Stimulated activated CD4-positive, alpha-beta T cell treated with anti-CD3 and anti-CD28 coated beads, Interleukin-4, amount 100 ng/mL, for 4 hours (primary cell): Measurements from ENCODE around the gene HPSE2.
"Not testable (repeated sequence)": the region's sequence is repeated elsewhere in the genome, so short reads cannot be mapped to it uniquely, and the experiment has no call there.

Experiments
- DNase-seq, 2 experiments: peaks; one replicate each; pipeline ENCODE4 v3.0.0-alpha.2; 2020

Gene HPSE2

DNA sequence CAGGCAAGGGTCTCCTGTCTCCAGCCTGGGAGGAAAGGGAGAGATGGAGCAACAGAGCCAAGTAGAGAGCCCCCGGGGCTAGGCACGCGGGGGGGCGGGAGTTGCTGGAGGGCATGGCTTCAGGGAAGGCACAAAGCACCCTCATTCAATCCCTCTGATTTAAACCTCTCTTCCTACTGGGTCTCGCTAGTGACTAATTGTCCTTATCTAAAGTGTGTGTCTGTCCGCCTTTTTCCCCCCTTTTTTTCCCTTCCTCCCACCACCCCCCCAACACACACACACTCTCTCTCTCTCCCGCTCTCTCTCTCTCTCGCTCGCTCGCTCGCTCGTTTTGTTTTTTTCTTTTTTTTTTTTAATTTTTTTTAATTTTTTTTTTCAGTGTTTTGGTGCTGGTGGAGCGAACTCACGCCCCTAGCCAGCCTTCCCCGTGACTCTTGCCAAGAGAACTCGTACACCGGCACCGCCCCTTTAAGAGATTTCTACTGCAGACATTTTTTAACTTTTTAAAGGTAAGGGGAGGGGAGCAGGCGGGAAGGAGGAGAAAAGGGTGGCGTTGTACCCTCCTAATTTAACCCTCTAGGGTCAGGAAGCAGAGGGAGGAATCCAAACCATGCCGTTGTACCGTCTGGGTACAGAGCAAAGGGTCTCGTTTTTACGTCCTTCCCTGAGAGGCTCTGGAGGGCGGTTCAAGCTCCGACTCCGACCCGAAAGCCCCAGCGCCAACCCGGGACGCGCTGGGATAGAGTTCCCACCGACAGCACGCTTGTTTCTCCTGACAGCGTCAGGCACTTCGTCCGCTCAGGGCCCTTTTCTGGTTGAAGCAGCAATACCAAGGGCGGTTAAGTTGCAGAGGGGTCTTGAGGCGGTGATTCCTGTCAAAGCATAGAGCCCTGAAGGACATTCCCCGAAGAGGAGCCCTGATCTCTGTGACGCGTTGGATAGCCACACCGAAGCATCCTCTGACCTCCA is at the start of gene HPSE2:
TSS of gene HPSE2 (minus strand) at position 195 of the 969 bp plus-strand sequence.
- no peak for DNase-seq

GRCh38 chr10:99280472-99280871 is 44.8 kb upstream of the HPSE2 start:
- DNase-seq: no peak

GRCh38 chr10:99279626-99280111 is 44.0 kb upstream of the HPSE2 start:
- no peak for DNase-seq

DNA sequence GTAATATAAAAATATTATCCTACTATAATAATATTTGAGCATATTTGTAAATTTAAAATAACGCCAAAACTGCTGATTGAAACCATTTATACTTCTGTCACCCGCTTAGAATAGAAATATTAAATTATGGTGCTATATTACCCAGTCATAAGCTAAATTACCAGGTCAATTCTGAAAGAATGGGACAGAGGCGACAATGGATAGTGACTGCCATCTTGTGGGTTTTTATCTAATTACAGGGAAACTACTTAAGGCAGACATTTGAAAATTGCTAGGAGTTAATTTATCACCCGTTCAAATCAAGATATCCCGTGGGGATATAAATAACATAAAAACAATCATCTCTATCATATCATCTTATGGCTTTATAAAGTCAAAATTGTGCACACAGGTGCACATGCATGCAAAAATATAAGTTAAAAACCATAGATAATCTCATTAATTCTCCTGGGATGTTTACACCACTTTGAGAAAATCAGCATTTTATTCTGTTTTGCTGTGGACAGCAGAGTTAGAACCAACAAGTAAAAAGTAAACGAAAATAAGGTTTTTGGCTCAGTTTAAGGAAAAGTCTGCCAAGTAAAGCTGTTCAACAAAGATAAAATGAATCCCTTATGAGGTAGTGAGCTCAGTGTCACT is 41.3 kb upstream of the HPSE2 start:
- DNase-seq: no peak

GRCh38 chr10:99266383-99266782 is 30.7 kb upstream of the HPSE2 start:
- DNase-seq: no peak

DNA sequence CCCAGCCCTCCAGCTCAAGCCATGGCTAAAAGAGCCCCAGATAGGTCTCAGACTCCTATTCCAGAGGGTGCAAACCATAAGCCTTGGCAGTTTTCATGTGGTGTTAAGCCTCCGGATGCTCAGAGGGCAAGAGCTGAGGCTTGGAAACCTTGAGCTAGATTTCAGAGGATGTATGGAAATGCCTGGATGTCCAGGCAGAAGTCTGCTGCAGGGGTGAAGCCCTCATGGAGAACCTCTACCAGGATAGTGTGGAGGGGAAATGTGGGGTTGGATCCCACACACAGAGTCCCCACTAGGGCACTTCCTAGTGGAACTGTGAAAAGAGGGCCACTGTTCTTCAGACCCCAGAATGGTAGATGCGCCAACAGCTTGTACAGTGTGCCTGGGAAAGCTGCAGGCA is 13.2 kb upstream of the HPSE2 start:
- no peak for DNase-seq

- not testable (repeated sequence) for DNase-seq
Measured at GRCh38 chr10:99247893-99248292, 12.2 kb upstream of the HPSE2 start.

DNA sequence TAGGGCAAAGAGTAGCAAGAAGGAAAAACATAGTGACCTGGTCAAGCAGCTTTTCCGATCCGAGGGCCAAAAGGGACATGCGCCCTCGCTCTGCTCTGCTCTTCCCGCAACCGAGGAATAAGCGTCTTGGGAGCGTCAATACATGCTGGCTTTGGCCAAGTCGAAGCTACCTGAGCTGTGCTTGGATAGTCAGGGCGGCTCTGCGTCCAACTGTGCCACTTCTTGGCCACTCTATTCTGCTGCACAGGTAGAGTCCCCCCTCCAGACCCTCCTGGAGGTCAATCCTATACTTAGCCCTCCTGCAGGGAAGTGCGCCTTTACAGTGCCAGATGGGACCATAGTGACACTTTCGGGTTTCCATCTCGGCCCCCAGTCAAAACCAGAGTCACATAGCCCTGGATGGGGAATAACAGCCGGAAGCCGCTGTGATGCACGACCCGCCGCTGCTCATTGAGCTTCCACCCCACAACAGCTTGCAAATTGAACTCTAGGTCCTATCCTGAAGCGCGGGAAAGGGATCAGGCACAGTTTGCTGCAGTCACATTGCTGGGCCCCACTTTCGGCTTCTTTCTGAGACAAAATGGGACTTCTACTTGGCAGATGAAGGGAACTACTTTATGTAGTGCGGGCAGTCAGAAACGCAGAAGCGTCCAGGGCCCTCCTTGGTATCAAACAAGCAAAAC is 1.1 kb upstream of the HPSE2 start:
- DNase-seq: no peak

DNA sequence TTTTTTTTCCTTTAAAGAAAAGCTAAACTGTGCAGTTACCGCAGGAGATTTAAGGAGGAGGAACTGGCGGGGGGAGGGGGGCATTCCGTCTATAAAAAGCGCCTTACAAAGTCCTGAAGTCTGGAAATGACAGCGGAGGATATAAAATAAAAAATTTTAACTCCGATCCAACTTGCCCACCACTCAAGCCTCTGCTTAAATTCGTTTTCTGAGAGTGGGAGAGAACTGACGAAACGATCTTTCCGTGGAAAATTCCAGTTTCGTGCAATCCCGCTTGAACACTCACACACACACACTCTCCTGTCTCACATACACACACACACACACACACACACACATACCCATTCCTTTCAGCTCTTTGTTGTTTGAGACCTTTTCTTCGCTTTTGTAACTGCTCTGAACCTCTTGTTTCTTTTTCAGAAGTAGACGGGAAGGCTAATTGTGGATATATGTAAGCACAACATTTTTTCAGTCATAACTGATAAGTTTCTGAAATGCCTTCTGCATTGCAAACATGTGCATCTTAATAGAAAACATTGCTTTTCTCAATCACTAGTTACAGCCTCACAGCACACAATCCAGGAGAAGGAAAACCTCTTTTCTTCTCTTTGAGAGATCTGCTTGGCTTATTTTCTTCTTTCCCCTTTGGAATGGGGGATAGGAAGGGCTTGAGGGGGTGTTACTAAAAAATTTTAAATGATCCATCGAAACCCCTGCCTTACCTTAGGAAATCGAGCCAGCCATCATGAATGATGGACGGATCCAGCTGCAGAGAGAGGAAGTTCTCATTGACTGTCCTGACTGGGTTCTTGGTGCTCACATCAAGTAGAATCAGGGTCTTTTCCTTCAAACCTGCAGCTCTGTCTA is 628 bp downstream of the HPSE2 start:
- no peak for DNase-seq

GRCh38 chr10:99234041-99234790 is 1.4 kb downstream of the HPSE2 start:
- DNase-seq: peak; percentile 17 to 20

DNA sequence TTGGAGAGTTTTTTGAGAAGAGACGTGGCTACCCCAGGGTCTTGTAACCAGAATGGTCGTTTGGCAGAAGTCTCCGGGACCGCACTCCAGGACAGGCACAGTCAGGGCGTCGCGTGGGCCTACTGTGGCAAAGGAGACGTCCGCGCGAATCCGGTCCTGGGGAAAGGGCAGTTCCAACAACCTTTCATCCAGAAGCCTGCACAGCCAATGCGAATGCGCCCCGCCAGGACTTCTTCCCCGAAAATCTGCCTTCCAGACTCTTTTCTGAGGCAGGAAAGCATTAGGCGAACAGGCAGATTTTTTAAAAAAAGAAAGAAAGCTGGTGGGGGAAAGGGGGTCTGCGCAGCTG is 2.0 kb downstream of the HPSE2 start:
- no peak for DNase-seq

- DNase-seq: no peak
Measured at GRCh38 chr10:99233000-99233688, 2.5 kb downstream of the HPSE2 start.

- DNase-seq: no peak
Measured at GRCh38 chr10:99232360-99232999, 3.2 kb downstream of the HPSE2 start.

DNA sequence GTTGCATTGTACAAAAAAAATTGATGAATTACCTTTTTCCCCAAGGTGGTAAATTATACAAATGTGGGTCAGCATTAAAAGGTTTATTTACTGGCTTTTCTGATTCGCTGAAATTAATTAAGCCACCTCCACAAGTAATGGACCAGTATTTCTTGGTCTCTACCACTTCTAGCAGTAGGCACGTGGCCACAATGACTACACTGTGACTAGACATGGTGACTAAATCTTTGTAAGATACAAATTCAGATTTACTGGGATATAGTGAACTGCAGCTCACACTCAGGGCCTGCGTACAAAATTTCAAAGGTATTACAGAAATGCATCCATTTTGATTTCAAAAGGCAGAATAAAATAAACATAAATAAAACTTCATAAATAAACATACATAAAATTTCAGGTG is 10.9 kb downstream of the HPSE2 start:
- no peak for DNase-seq

DNA sequence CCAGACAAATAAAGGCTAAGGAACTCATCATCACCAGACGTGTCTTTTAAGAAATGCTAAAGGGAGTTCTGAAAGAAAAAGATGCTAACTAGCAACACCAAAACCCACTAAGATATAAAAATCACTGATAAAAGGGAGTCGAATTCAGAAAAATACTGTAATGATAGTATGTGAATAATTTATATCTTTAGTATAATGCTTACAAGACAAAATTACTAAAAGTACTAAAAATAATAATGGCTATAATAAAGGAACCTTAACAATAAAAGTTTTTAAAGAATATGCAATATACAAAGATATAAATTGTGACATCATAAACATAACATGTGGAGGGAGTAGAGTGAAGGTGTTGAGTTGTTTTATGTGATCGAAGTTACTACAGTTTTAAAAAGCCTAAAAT is 28.3 kb downstream of the HPSE2 start:
- DNase-seq: no peak

GRCh38 chr10:99203310-99203709 is 32.3 kb downstream of the HPSE2 start:
- DNase-seq: no peak

- no peak for DNase-seq
Measured at GRCh38 chr10:99172950-99173349, 62.7 kb downstream of the HPSE2 start.

GRCh38 chr10:99172128-99172738 is 63.4 kb downstream of the HPSE2 start:
- no peak for DNase-seq

DNA sequence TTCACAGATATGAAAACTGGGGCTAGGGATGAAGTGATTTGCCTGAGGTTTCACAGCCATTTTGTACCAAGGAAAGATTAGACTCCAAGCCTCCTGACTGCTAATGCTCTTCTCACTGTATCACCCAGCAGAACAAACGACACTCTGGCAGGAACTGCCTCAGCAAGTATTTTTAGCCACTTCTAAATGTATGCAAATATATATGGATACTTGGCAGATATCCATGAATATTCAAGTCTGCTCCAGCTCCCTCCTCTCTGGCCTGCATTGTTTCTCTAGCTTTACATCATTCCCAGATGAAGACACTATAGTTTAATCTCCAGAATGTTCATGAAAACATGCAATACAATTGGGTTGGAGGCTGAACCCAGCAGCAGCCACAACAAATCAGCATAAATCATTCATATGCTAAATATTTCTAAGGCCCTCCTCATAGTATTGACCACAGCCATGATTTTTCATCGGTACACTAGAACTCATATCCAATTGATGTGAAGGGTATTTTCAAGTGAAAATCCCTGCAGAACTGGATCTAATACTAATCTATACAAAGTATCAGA is 65.5 kb downstream of the HPSE2 start:
- no peak for DNase-seq

DNA sequence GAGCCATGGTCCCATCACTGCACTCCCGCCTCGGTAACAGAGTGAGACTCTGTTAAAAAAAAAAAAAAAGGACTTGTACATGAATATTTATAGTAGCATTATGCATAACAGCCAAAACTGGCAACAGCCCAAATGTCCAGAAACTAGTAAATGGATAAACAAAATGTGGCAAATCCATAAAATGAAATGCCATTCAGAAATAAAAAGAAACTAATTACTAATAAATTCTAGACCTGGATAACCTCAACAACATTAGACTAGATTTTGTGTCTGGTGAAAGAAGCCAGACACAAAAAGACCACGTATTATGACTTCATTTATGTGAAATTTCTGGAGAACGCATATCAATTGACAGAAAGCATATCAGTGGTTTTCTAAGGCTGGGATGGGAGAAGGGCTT is 74.5 kb downstream of the HPSE2 start:
- no peak for DNase-seq
